HepG2 (cell line): Measurements from ENCODE around the gene TACO1. TPM values are rescaled to one million over a fixed set of nuclear protein-coding genes. Genes with fewer than 3 reads are reported as not detected.

Experiments used
- AKAP8 ChIP-seq: sonication (generic); formaldehyde crosslinking; IDR thresholded peaks from 2 replicates; pipeline ENCODE4 v1.5.1; 2020; ENCODE audit warnings: mild to moderate bottlenecking, missing genetic modification reagents
- ASH2L ChIP-seq: fragments of 300-600, 200-600 bp; sonication (generic); IDR thresholded peaks from 2 replicates; pipeline ENCODE4 v1.7.0; 2017; ENCODE audit warnings: low read depth, mild to moderate bottlenecking, moderate library complexity, mixed read lengths, low read length; ENCODE audit not compliant: insufficient read length
- ATF1 ChIP-seq: IDR thresholded peaks from 2 replicates; pipeline ENCODE4 v1.6.1; 2016; ENCODE audit warnings: mild to moderate bottlenecking, control low read depth
- E2F2 ChIP-seq: sonication (generic); formaldehyde crosslinking; IDR thresholded peaks from 2 replicates; pipeline ENCODE4 v1.4.0; 2020; ENCODE audit warnings: missing genetic modification reagents, borderline replicate concordance
- GFI1 ChIP-seq: sonication (generic); formaldehyde crosslinking; IDR thresholded peaks from 2 replicates; pipeline ENCODE4 v1.5.0; 2020; ENCODE audit warnings: missing genetic modification reagents, mild to moderate bottlenecking, borderline replicate concordance
- GLI4 ChIP-seq: sonication (generic); formaldehyde crosslinking; IDR thresholded peaks from 2 replicates; pipeline ENCODE4 v1.5.1; 2020; ENCODE audit warnings: missing genetic modification reagents, mild to moderate bottlenecking, moderate library complexity, borderline replicate concordance
- HDAC2 ChIP-seq: sonication (generic); formaldehyde crosslinking; IDR thresholded peaks from 2 replicates; pipeline ENCODE4 v1.4.0; 2020; ENCODE audit warnings: missing genetic modification reagents
- HIVEP1 ChIP-seq: sonication (generic); formaldehyde crosslinking; IDR thresholded peaks from 2 replicates; pipeline ENCODE4 v1.4.0; 2020; ENCODE audit warnings: mild to moderate bottlenecking, missing genetic modification reagents
- IRX3 ChIP-seq: sonication (generic); formaldehyde crosslinking; IDR thresholded peaks from 2 replicates; pipeline ENCODE4 v1.8.1; 2023; ENCODE audit warnings: mild to moderate bottlenecking, low read depth, missing genetic modification reagents, borderline replicate concordance
- KDM6A ChIP-seq: IDR thresholded peaks from 2 replicates; pipeline ENCODE4 v1.6.1; 2016; ENCODE audit warnings: low read depth
- PTBP1 ChIP-seq: fragments of 200-400 bp; formaldehyde crosslinking; IDR thresholded peaks from 2 replicates; pipeline ENCODE4 v1.6.1; 2018; ENCODE audit warnings: low read length, low read depth; ENCODE audit not compliant: poor library complexity, severe bottlenecking
- RXRA ChIP-seq: sonication (generic); formaldehyde crosslinking; IDR thresholded peaks from 2 replicates; pipeline ENCODE4 v1.5.1; 2020; ENCODE audit warnings: missing genetic modification reagents
- SAFB2 ChIP-seq: sonication (generic); formaldehyde crosslinking; IDR thresholded peaks from 2 replicates; pipeline ENCODE4 v1.5.1; 2020; ENCODE audit warnings: missing genetic modification reagents, low read depth, mild to moderate bottlenecking, borderline replicate concordance
- XBP1 ChIP-seq: sonication (generic); formaldehyde crosslinking; IDR thresholded peaks from 2 replicates; pipeline ENCODE4 v1.5.0; 2020; ENCODE audit warnings: missing genetic modification reagents
- ZBTB42 ChIP-seq: sonication (generic); formaldehyde crosslinking; IDR thresholded peaks from 2 replicates; pipeline ENCODE4 v1.5.0; 2020; ENCODE audit warnings: mild to moderate bottlenecking, missing genetic modification reagents
- ZBTB7A ChIP-seq: sonication (generic); formaldehyde crosslinking; IDR thresholded peaks from 2 replicates; pipeline ENCODE4 v1.8.0; 2022; ENCODE audit warnings: mild to moderate bottlenecking, missing genetic modification reagents
- ZNF12 ChIP-seq: sonication (generic); formaldehyde crosslinking; IDR thresholded peaks from 2 replicates; pipeline ENCODE4 v1.5.0; 2020; ENCODE audit warnings: missing genetic modification reagents
- ZNF160 ChIP-seq: sonication (generic); formaldehyde crosslinking; IDR thresholded peaks from 2 replicates; pipeline ENCODE4 v1.8.0; 2022; ENCODE audit warnings: mild to moderate bottlenecking, inconsistent platforms, missing genetic modification reagents
- ZNF17 ChIP-seq: sonication (generic); formaldehyde crosslinking; IDR thresholded peaks from 2 replicates; pipeline ENCODE4 v1.5.0; 2020; ENCODE audit warnings: mild to moderate bottlenecking, missing genetic modification reagents
- ZNF446 ChIP-seq: sonication (generic); formaldehyde crosslinking; IDR thresholded peaks from 2 replicates; pipeline ENCODE4 v1.5.0; 2020; ENCODE audit warnings: mild to moderate bottlenecking, missing genetic modification reagents
- ZNF567 ChIP-seq: sonication (generic); formaldehyde crosslinking; IDR thresholded peaks from 2 replicates; pipeline ENCODE4 v1.8.1; 2023; ENCODE audit warnings: mild to moderate bottlenecking, missing genetic modification reagents, borderline replicate concordance
- ZNF580 ChIP-seq: IDR thresholded peaks from 2 replicates; pipeline ENCODE4 v1.6.1; 2016; ENCODE audit warnings: low read depth, borderline replicate concordance
- ZSCAN25 ChIP-seq: sonication (generic); formaldehyde crosslinking; IDR thresholded peaks from 2 replicates; pipeline ENCODE4 v1.8.0; 2022; ENCODE audit warnings: mild to moderate bottlenecking, missing genetic modification reagents
- polyA plus RNA-seq, 8 experiments: library from polyadenylated mRNA; depleted of rRNA in 3 of 8; stranded (reverse) in 7 of 8; unstranded in 1 of 8; fragments of >200 nt; fragmentation: Illumina TruSeq in 4 of 8; extraction: Trizol in 4 of 8; gene quantifications; 2 replicates each; pipeline versions ENCODE4 v1.2.1 to v1.2.3, GENCODE V29; 2011 to 2016; ENCODE audit warnings: low read depth in 4 of 8, missing spikeins in 1 of 8, mixed read lengths in 1 of 8; ENCODE audit not compliant: insufficient read depth in 1 of 8
- total RNA-seq, 5 experiments: library from RNA; depleted of rRNA; stranded (reverse); fragments of >200 nt; fragmentation: Illumina TruSeq; extraction: Trizol; gene quantifications; 2 replicates each; pipeline ENCODE4 v1.2.3, GENCODE V29; 2016; ENCODE audit warnings: low read depth in 1 of 5
- TF ChIP-seq, protein P1 (sequence below): sonication (generic); formaldehyde crosslinking; IDR thresholded peaks from 2 replicates; pipeline ENCODE4 v1.4.0; 2020; ENCODE audit warnings: mild to moderate bottlenecking, low read depth, missing genetic modification reagents
- TF ChIP-seq, protein P2 (sequence below): sonication (generic); formaldehyde crosslinking; IDR thresholded peaks from 2 replicates; pipeline ENCODE4 v1.5.0; 2020; ENCODE audit warnings: missing genetic modification reagents

TACO1 gene
- total and polyA plus RNA-seq, 2 of the 13 experiments (the other 11 are each of a cell fraction or from before 2014, with no cell fraction given): 34.7 to 53.6 TPM

DNA sequence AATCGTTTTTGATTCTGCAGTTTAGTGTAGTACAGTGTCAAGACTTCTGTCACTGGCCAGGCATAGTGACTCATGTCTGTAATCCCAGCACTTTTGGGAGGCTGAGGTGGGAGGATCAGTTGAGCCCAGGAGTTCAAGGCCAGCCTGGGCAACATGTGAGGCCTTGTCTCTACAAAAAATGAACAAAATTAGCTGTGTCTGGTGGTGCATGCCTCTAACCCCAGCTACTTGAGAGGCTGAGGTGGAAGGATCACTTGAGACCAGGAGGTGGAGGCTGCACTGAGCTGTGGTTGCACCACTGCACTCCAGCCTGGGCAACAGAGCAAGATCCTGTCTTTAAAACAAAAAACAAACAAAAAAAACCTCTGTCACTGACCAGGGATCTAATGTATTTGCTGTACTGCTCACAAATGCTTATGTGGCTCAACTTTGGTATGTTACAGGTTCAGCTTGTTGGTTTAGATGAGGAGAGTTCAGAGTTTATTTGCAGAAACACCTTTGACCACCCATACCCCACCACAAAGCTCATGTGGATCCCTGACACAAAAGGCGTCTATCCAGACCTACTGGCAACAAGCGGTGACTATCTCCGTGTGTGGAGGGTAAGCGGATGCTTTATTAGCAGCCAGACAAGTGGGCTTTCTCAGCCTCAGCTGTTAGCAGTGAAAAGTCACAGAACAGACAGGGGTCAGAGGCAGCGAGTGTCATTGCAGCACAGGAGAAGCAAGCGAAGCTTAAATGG lies 22.5 kb upstream of the TACO1 start (continued):
- peak; percentile 96 for TF ChIP-seq ZNF580 (CRISPR knock-in tag)
- peak; percentile 80; the same call in 1 of the 2 replicates for TF ChIP-seq GFI1 (CRISPR knock-in tag)
- TF ChIP-seq E2F2: 0 out of 2 replicates have a peak, but pooled peaks have one; percentile 0
- TF ChIP-seq ZBTB7A: peak; percentile 78; the same call in 1 of the 2 replicates
- no peak for TF ChIP-seq PTBP1
- no peak for TF ChIP-seq ZNF567
- TF ChIP-seq, protein P1, sequence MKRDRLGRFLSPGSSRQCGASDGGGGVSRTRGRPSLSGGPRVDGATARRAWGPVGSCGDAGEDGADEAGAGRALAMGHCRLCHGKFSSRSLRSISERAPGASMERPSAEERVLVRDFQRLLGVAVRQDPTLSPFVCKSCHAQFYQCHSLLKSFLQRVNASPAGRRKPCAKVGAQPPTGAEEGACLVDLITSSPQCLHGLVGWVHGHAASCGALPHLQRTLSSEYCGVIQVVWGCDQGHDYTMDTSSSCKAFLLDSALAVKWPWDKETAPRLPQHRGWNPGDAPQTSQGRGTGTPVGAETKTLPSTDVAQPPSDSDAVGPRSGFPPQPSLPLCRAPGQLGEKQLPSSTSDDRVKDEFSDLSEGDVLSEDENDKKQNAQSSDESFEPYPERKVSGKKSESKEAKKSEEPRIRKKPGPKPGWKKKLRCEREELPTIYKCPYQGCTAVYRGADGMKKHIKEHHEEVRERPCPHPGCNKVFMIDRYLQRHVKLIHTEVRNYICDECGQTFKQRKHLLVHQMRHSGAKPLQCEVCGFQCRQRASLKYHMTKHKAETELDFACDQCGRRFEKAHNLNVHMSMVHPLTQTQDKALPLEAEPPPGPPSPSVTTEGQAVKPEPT (CRISPR knock-in tag): peak; percentile 69; the same call in 1 of the 2 replicates
- peak; percentile 58; the same call in 1 of the 2 replicates for TF ChIP-seq AKAP8 (CRISPR knock-in tag)
- TF ChIP-seq, protein P2, sequence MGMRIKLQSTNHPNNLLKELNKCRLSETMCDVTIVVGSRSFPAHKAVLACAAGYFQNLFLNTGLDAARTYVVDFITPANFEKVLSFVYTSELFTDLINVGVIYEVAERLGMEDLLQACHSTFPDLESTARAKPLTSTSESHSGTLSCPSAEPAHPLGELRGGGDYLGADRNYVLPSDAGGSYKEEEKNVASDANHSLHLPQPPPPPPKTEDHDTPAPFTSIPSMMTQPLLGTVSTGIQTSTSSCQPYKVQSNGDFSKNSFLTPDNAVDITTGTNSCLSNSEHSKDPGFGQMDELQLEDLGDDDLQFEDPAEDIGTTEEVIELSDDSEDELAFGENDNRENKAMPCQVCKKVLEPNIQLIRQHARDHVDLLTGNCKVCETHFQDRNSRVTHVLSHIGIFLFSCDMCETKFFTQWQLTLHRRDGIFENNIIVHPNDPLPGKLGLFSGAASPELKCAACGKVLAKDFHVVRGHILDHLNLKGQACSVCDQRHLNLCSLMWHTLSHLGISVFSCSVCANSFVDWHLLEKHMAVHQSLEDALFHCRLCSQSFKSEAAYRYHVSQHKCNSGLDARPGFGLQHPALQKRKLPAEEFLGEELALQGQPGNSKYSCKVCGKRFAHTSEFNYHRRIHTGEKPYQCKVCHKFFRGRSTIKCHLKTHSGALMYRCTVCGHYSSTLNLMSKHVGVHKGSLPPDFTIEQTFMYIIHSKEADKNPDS (CRISPR knock-in tag): 0 out of 2 replicates have a peak, but pooled peaks have one; percentile 87
- TF ChIP-seq RXRA: peak; percentile 67
- TF ChIP-seq ZNF17 (CRISPR knock-in tag): no peak
- peak; percentile 62 for TF ChIP-seq ASH2L
- TF ChIP-seq IRX3: no peak
- 0 out of 2 replicates have a peak, but pooled peaks have one; percentile 57 for TF ChIP-seq ATF1 (CRISPR knock-in tag)
- peak; percentile 83 for TF ChIP-seq ZSCAN25 (CRISPR knock-in tag)
- TF ChIP-seq ZNF446: no peak
- TF ChIP-seq XBP1 (CRISPR knock-in tag): no peak
- peak; percentile 86 for TF ChIP-seq KDM6A (CRISPR knock-in tag)
- peak; percentile 96 for TF ChIP-seq HDAC2 (CRISPR knock-in tag)
- 0 out of 2 replicates have a peak, but pooled peaks have one; percentile 47 for TF ChIP-seq SAFB2 (CRISPR knock-in tag)
- no peak; the same call in 1 of the 2 replicates for TF ChIP-seq GLI4 (CRISPR knock-in tag)
- peak; percentile 58; the same call in 1 of the 2 replicates for TF ChIP-seq ZBTB42
- peak; percentile 60; the same call in 1 of the 2 replicates for TF ChIP-seq HIVEP1 (CRISPR knock-in tag)
- peak; percentile 14; the same call in 1 of the 2 replicates for TF ChIP-seq ZNF160 (CRISPR knock-in tag)
- TF ChIP-seq ZNF12: 0 out of 2 replicates have a peak, but pooled peaks have one; percentile 62
